ENCODE data around the gene MLPH. TPM values are rescaled to one million over a fixed set of nuclear protein-coding genes. Genes with fewer than 3 reads are reported as not detected.

MLPH gene
- total and polyA plus RNA-seq, 2 donors (not counting 1 experiment from before 2014, with no cell fraction given) = not detected

- Histone ChIP-seq H3K27ac (ENCODE audit: low read length in 2 of 2) (no peak overlapping the region), H3K9ac (ENCODE audit: low read length) (no peak overlapping the region), H2AFZ (ENCODE audit: insufficient read depth, low read depth, low read length, poor library complexity, severe bottlenecking) (no peak overlapping the region), H3K4me3 (ENCODE audit: control extremely low read depth in 1 of 5, extremely low read depth in 1 of 5, insufficient read depth in 1 of 5, low read depth in 2 of 5, low read length in 4 of 5) (no peak overlapping the region), H3K9me3 (ENCODE audit: control extremely low read depth in 1 of 3, control insufficient read depth in 2 of 3, insufficient read depth in 1 of 3, low read length in 2 of 3) (no peaks in the 10 kb centered on the region), H3K4me1 (ENCODE audit: control insufficient read depth in 2 of 2, insufficient read depth in 2 of 2, low read length in 2 of 2) (peaks cover 0 to 9% of the 10 kb centered on the region in 2 donors), H3K27me3 (replicated peaks in 1 of 4; ENCODE audit: control extremely low read depth in 1 of 4, control insufficient read depth in 3 of 4, insufficient read depth in 4 of 4, low read length in 3 of 4) (no peaks in the 10 kb centered on the region), H3K4me2 (replicated peaks; ENCODE audit: low read depth, low read length, poor library complexity, severe bottlenecking) (no peak overlapping the region), H3K36me3 (replicated peaks in 1 of 2; ENCODE audit: control extremely low read depth in 1 of 2, control insufficient read depth in 1 of 2, extremely low read depth in 1 of 2, insufficient read depth in 2 of 2, low read length in 1 of 2) (no peaks in the 10 kb centered on the region), H4K20me1 (ENCODE audit: control insufficient read depth, insufficient read depth, low read length, poor library complexity, severe bottlenecking) (no peaks in the 10 kb centered on the region), H3K79me2 (ENCODE audit: control insufficient read depth, insufficient read depth, low read length) (no peaks in the 10 kb centered on the region)
- POLR2A ChIA-PET = no interaction called here
- ATAC-seq (ENCODE audit: low read depth) (no peak), DNase-seq (no peak)
- 79% methylated on average over 6 of the region's 7 CpGs for WGBS (ENCODE audit: insufficient coverage)
- CTCF ChIA-PET = interaction anchor here (0.7 to 1.7 kb wide), 2 partner anchors 21 to 38 kb away, joined by 3 to 7 read pairs; no protein-coding TSS in a partner anchor
- Mint-ChIP-seq H3K4me3 (no peak overlapping the region), H3K27ac (no peak overlapping the region), H3K9me3 (ENCODE audit: insufficient read depth) (no peaks in the 10 kb centered on the region), H3K27me3 (peaks cover 11% of the 10 kb centered on the region), H3K4me1 (peaks cover 5% of the 10 kb centered on the region)
- intact Hi-C loops (cut with micrococcal nuclease) = no loop called here
- TF ChIP-seq CTCF (IDR thresholded peaks at IDR 0.05) (no peak), EZH2 (IDR thresholded peaks at IDR 0.05; ENCODE audit: borderline replicate concordance, insufficient read depth, low read depth, low read length, poor library complexity, severe bottlenecking) (no peak)
Measured at GRCh38 chr2:237533668-237534161, 46.7 kb downstream of the MLPH start.

GRCh38 chr2:237534380-237534779, 47.3 kb downstream of the MLPH start:
- no peak for ATAC-seq (ENCODE audit: low read depth)
- Histone ChIP-seq H3K4me1 (ENCODE audit: control insufficient read depth in 2 of 2, insufficient read depth in 2 of 2, low read length in 2 of 2) (peaks cover 0 to 7% of the 10 kb centered on the region in 2 donors), H3K4me2 (replicated peaks; ENCODE audit: low read depth, low read length, poor library complexity, severe bottlenecking) (no peak overlapping the region), H3K9ac (ENCODE audit: low read length) (no peak overlapping the region), H3K4me3 (ENCODE audit: control extremely low read depth in 1 of 5, extremely low read depth in 1 of 5, insufficient read depth in 1 of 5, low read depth in 2 of 5, low read length in 4 of 5) (no peak overlapping the region), H4K20me1 (ENCODE audit: control insufficient read depth, insufficient read depth, low read length, poor library complexity, severe bottlenecking) (no peaks in the 10 kb centered on the region), H2AFZ (ENCODE audit: insufficient read depth, low read depth, low read length, poor library complexity, severe bottlenecking) (no peak overlapping the region), H3K9me3 (ENCODE audit: control extremely low read depth in 1 of 3, control insufficient read depth in 2 of 3, insufficient read depth in 1 of 3, low read length in 2 of 3) (no peaks in the 10 kb centered on the region), H3K36me3 (replicated peaks in 1 of 2; ENCODE audit: control extremely low read depth in 1 of 2, control insufficient read depth in 1 of 2, extremely low read depth in 1 of 2, insufficient read depth in 2 of 2, low read length in 1 of 2) (no peaks in the 10 kb centered on the region), H3K27me3 (replicated peaks in 1 of 4; ENCODE audit: control extremely low read depth in 1 of 4, control insufficient read depth in 3 of 4, insufficient read depth in 4 of 4, low read length in 3 of 4) (no peaks in the 10 kb centered on the region), H3K79me2 (ENCODE audit: control insufficient read depth, insufficient read depth, low read length) (no peaks in the 10 kb centered on the region), H3K27ac (ENCODE audit: low read length in 2 of 2) (no peak overlapping the region)
- POLR2A ChIA-PET = no interaction called here
- intact Hi-C loops (cut with micrococcal nuclease) = no loop called here
- Mint-ChIP-seq H3K4me1 (peaks cover 4% of the 10 kb centered on the region), H3K9me3 (ENCODE audit: insufficient read depth) (no peaks in the 10 kb centered on the region), H3K27me3 (peaks cover 11% of the 10 kb centered on the region), H3K4me3 (no peak overlapping the region), H3K27ac (no peak overlapping the region)
- CTCF ChIA-PET = interaction anchor here (0.7 kb wide), 1 partner anchor 37 kb away, joined by 3 read pairs; no protein-coding TSS in a partner anchor
- 100% methylated on average over 1 of the region's 1 CpG for WGBS (ENCODE audit: insufficient coverage)
- TF ChIP-seq EZH2 (IDR thresholded peaks at IDR 0.05; ENCODE audit: borderline replicate concordance, insufficient read depth, low read depth, low read length, poor library complexity, severe bottlenecking) (no peak), CTCF (IDR thresholded peaks at IDR 0.05) (no peak)
- no peak for DNase-seq

Measured in B cell (primary cell).